A549 (cell line): ENCODE data around the gene ASTN1.

Experiments
- BHLHE40 ChIP-seq: IDR thresholded peaks from 2 replicates; pipeline ENCODE4 v1.6.1; 2012; ENCODE audit warnings: low read depth, low read length, inconsistent platforms
- CTCF ChIP-seq: fragments of >200 bp; sonication (Bioruptor Twin); formaldehyde crosslinking; IDR thresholded peaks from 3 replicates; pipeline ENCODE4 v1.5.1; 2016
- EP300 ChIP-seq, 2 experiments: fragments of >200 bp; sonication (Bioruptor Twin); formaldehyde crosslinking; IDR thresholded peaks; 2 replicates in 1 of 2; 3 replicates in 1 of 2; pipeline ENCODE4 v1.6.1; 2016 to 2017
- JUN ChIP-seq, 2 experiments: fragments of >200 bp; sonication (Bioruptor Twin); formaldehyde crosslinking; IDR thresholded peaks; 2 replicates in 1 of 2; 3 replicates in 1 of 2; pipeline ENCODE4 v1.6.1; 2016 to 2017
- NPAS2 ChIP-seq: fragments of 250-450 bp; sonication (Bioruptor Pico); IDR thresholded peaks from 2 replicates; pipeline ENCODE4 v1.8.0; 2022; ENCODE audit warnings: mild to moderate bottlenecking, moderate library complexity, borderline replicate concordance
- POLR2A ChIP-seq: IDR thresholded peaks from 2 replicates; pipeline ENCODE4 v1.6.1; 2012; ENCODE audit warnings: mild to moderate bottlenecking, low read length
- TP53 ChIP-seq: fragments of 250-450 bp; sonication (Bioruptor Pico); IDR thresholded peaks from 2 replicates; pipeline ENCODE4 v1.5.0; 2021; ENCODE audit warnings: mild to moderate bottlenecking, moderate library complexity
- TF ChIP-seq, protein P1 (sequence below): IDR thresholded peaks from 2 replicates; pipeline ENCODE4 v1.6.1; 2012
- TF ChIP-seq, protein P2 (sequence below): fragments of 250-450 bp; sonication (Bioruptor Pico); IDR thresholded peaks from 2 replicates; pipeline ENCODE4 v1.5.0; 2021; ENCODE audit warnings: mild to moderate bottlenecking, moderate library complexity, borderline replicate concordance

DNA sequence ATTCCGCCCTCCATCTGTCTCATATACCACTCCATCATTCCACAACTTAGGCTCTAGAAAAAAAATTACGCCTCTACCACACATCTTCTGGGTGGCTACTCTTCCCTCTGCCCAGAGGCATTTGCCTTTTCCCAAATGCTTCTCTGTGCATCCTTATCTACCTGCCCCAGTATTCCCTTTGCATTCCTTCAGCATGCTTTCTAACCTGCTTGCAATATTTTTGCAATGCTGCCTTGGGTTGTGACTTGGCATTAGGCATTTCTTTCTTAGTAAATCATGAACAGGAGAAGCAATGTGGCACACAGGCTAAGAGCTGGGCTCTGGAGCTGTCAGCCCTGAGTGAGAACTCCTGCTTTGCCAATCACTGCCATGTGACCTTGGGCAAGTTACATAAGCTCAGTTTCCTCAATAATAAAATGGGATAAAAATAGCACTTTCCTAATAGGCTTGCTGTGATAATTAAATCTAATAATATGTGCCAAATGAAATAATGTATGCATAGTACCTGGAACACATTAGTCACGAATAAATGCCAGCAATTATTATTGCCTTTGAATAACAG lies 276.0 kb downstream of the ASTN1 start:
- TF ChIP-seq CTCF: no peak
- no peak for TF ChIP-seq POLR2A
- TF ChIP-seq, protein P1, sequence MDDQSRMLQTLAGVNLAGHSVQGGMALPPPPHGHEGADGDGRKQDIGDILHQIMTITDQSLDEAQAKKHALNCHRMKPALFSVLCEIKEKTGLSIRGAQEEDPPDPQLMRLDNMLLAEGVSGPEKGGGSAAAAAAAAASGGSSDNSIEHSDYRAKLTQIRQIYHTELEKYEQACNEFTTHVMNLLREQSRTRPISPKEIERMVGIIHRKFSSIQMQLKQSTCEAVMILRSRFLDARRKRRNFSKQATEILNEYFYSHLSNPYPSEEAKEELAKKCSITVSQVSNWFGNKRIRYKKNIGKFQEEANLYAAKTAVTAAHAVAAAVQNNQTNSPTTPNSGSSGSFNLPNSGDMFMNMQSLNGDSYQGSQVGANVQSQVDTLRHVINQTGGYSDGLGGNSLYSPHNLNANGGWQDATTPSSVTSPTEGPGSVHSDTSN: no peak
- no peak for TF ChIP-seq EP300 (IDR thresholded peaks at IDR 0.05)
- TF ChIP-seq, protein P2, sequence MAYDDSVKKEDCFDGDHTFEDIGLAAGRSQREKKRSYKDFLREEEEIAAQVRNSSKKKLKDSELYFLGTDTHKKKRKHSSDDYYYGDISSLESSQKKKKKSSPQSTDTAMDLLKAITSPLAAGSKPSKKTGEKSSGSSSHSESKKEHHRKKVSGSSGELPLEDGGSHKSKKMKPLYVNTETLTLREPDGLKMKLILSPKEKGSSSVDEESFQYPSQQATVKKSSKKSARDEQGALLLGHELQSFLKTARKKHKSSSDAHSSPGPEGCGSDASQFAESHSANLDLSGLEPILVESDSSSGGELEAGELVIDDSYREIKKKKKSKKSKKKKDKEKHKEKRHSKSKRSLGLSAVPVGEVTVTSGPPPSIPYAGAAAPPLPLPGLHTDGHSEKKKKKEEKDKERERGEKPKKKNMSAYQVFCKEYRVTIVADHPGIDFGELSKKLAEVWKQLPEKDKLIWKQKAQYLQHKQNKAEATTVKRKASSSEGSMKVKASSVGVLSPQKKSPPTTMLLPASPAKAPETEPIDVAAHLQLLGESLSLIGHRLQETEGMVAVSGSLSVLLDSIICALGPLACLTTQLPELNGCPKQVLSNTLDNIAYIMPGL (CRISPR knock-in tag): no peak
- no peak for TF ChIP-seq NPAS2 (CRISPR knock-in tag)
- TF ChIP-seq BHLHE40: no peak
- no peak for TF ChIP-seq TP53 (CRISPR knock-in tag)
- TF ChIP-seq JUN (IDR thresholded peaks at IDR 0.05): no peak
